Measurements from ENCODE around the gene PTPRG. TPM values are rescaled to one million over a fixed set of nuclear protein-coding genes. Genes with fewer than 3 reads are reported as not detected.
A peak's percentile ranks its signal among the peaks of the same experiment; 100 is the strongest.

PTPRG gene
- total RNA-seq, 1 experiment from 2014 or later: 69.3 TPM

GRCh38 chr3:62180514-62180913, 619.1 kb downstream of the PTPRG start:
- H3K18ac ChIP-seq (ENCODE audit: insufficient read length, low read depth, low read length): no peak overlapping the region
- peaks cover 2% of the 10 kb centered on the region for H4K20me1 ChIP-seq (ENCODE audit: control insufficient read depth, insufficient read depth, insufficient read length)
- Mint-ChIP-seq H3K27ac (peak overlapping the region in 1 of 3 experiments; percentile 11; a peak in 1 of 7 replicates), H3K4me1 (peaks cover 20 to 24% of the 10 kb centered on the region in 2 experiments), H3K4me3 (no peak overlapping the region), H3K9me3 (no peaks in the 10 kb centered on the region), H3K27me3 (ENCODE audit: low read depth) (no peaks in the 10 kb centered on the region; the same call in 1 of the 2 replicates), H3K36me3 (ENCODE audit: insufficient read depth in 1 of 3, low read depth in 3 of 3) (peaks cover 0 to 23% (median 20%) of the 10 kb centered on the region in 3 experiments; a peak in 6 of 7 replicates)
- no peak overlapping the region for H3K4ac ChIP-seq (ENCODE audit: low read depth, low read length)
- H2BK15ac ChIP-seq (ENCODE audit: low read depth, low read length): no peak overlapping the region
- no peak overlapping the region for H4K91ac ChIP-seq (ENCODE audit: insufficient read length, low read depth, low read length)
- no peak for DNase-seq
- no peak overlapping the region for H3K9ac ChIP-seq (ENCODE audit: extremely low read depth, insufficient read length, low read length)
- H3T11ph ChIP-seq (ENCODE audit: low read length): no peak overlapping the region
- H2BK5ac ChIP-seq (ENCODE audit: insufficient read length, low read length): no peak overlapping the region
- no peak overlapping the region for H3K27ac ChIP-seq (ENCODE audit: insufficient read length, low read depth, low read length)
- H3K4me2 ChIP-seq (ENCODE audit: insufficient read depth, insufficient read length, low read length): no peak overlapping the region
- no peak overlapping the region for H2BK120ac ChIP-seq (ENCODE audit: low read depth, low read length, poor library complexity, severe bottlenecking)
- H3K27me3 ChIP-seq (ENCODE audit: insufficient read depth, low read length): no peaks in the 10 kb centered on the region
- no peak overlapping the region for H3K23ac ChIP-seq (ENCODE audit: insufficient read length, low read depth, low read length)
- no peaks in the 10 kb centered on the region for H3K79me1 ChIP-seq (ENCODE audit: insufficient read depth, low read depth, low read length, poor library complexity, severe bottlenecking)
- no peak for TF ChIP-seq CTCF (conservative IDR thresholded peaks at IDR 0.05)
- no CpG with 5 or more reads among the region's 5 CpGs for WGBS (ENCODE audit: extremely low coverage, insufficient read length, low lambda C conversion rate)
- no peaks in the 10 kb centered on the region for H3K23me2 ChIP-seq (ENCODE audit: insufficient read length, low read depth, low read length, poor library complexity, severe bottlenecking)
- no peak overlapping the region for H3K14ac ChIP-seq (ENCODE audit: insufficient read depth, low read length)
- H3K9me3 ChIP-seq (ENCODE audit: control insufficient read depth, low read depth, low read length): no peaks in the 10 kb centered on the region
- H2AK5ac ChIP-seq (ENCODE audit: insufficient read length, low read length): no peak overlapping the region
- no peak overlapping the region for H3K56ac ChIP-seq (ENCODE audit: insufficient read length, low read depth, low read length)
- no peak overlapping the region for H4K8ac ChIP-seq (replicated peaks; ENCODE audit: insufficient read length, low read depth, low read length)
- no peak overlapping the region for H4K5ac ChIP-seq (ENCODE audit: insufficient read length, low read depth, low read length)
- no peaks in the 10 kb centered on the region; the same call in 1 of the 2 replicates for H3K4me1 ChIP-seq (ENCODE audit: insufficient read depth, low read length)
- H2BK20ac ChIP-seq (ENCODE audit: low read depth, low read length, poor library complexity, severe bottlenecking): no peak overlapping the region
- no peak overlapping the region for H2AFZ ChIP-seq (ENCODE audit: low read length)
- H2BK12ac ChIP-seq (ENCODE audit: insufficient read length, low read depth, low read length): no peak overlapping the region
- H3K79me2 ChIP-seq (ENCODE audit: insufficient read depth, low read length): no peaks in the 10 kb centered on the region
